Calu3 (cell line): ENCODE measurements around the gene PEX5L. TPM values are rescaled to one million over a fixed set of nuclear protein-coding genes. Genes with fewer than 3 reads are reported as not detected.

Source experiments
- BruUV-seq: library from RNA; stranded (reverse); fragments of 400-500 nt; replicated peaks from 2 replicates; lab custom pipeline; 2021; lab: Mats Ljungman, UMichigan
- CTCF ChIA-PET: fragments of 300-600 bp; sonication (Branson Sonifier 250); formaldehyde crosslinking; loops from one replicate; lab custom pipeline; 2022; ENCODE audit warnings: antibody characterized with exemption; lab: Charles Lee
- DNase-seq: peaks from one replicate; pipeline ENCODE4 v3.0.0; 2022
- H3K27ac Mint-ChIP-seq: one replicate; pipeline ENCODE4 v1.8.0; 2022; ENCODE audit warnings: mixed read lengths; ENCODE audit not compliant: unreplicated experiment
- H3K27me3 Mint-ChIP-seq: one replicate; pipeline ENCODE4 v1.8.0; 2022; ENCODE audit warnings: mixed read lengths; ENCODE audit not compliant: unreplicated experiment
- H3K36me3 Mint-ChIP-seq: one replicate; pipeline ENCODE4 v1.8.0; 2022; ENCODE audit warnings: mild to moderate bottlenecking, moderate library complexity, mixed read lengths; ENCODE audit not compliant: insufficient read depth, unreplicated experiment
- H3K4me1 Mint-ChIP-seq: one replicate; pipeline ENCODE4 v1.8.0; 2022; ENCODE audit warnings: mild to moderate bottlenecking, low read depth, mixed read lengths; ENCODE audit not compliant: unreplicated experiment
- H3K4me3 Mint-ChIP-seq: one replicate; pipeline ENCODE4 v1.8.0; 2022; ENCODE audit warnings: mild to moderate bottlenecking, low read depth, moderate library complexity, mixed read lengths; ENCODE audit not compliant: unreplicated experiment
- H3K9me3 Mint-ChIP-seq: one replicate; pipeline ENCODE4 v1.8.0; 2022; ENCODE audit warnings: low read depth, mixed read lengths; ENCODE audit not compliant: unreplicated experiment
- CTCF ChIP-seq: fragments of 200-600 bp; IDR thresholded peaks from one replicate; pipeline ENCODE4 v1.8.0; 2022; ENCODE audit warnings: antibody characterized with exemption; ENCODE audit not compliant: unreplicated experiment
- intact Hi-C: fragments of 100-400 bp; cut with micrococcal nuclease; formaldehyde crosslinking; loops from one replicate; pipeline ENCODE4 v1.10.0; 2022; ENCODE audit not compliant: unreplicated experiment
- total RNA-seq: library from RNA; stranded (reverse); gene quantifications from 2 replicates; pipeline ENCODE4 v1.2.3, GENCODE V29; 2022

Gene PEX5L
- total RNA-seq, 1 experiment from 2014 or later, result not detected

GRCh38 chr3:179958143-179958542 lies 78.6 kb downstream of the PEX5L start:
- H3K36me3 Mint-ChIP-seq, result no peaks in the 10 kb centered on the region
- BruUV-seq, result no TSS peak
- TF ChIP-seq CTCF, result no peak
- CTCF ChIA-PET, result interaction anchor here (0.9 kb wide), 1 partner anchor 11 kb away, joined by 3 read pairs; no protein-coding TSS in a partner anchor
- peaks cover 16% of the 10 kb centered on the region for H3K4me1 Mint-ChIP-seq
- no peaks in the 10 kb centered on the region for H3K9me3 Mint-ChIP-seq
- no peak overlapping the region for H3K27ac Mint-ChIP-seq
- no peak for DNase-seq
- no peak overlapping the region for H3K4me3 Mint-ChIP-seq
- intact Hi-C loops, result no loop called here
- H3K27me3 Mint-ChIP-seq, result no peaks in the 10 kb centered on the region

GRCh38 chr3:179957264-179957845 lies 79.4 kb downstream of the PEX5L start:
- no peaks in the 10 kb centered on the region for H3K36me3 Mint-ChIP-seq
- H3K4me3 Mint-ChIP-seq, result no peak overlapping the region
- CTCF ChIA-PET, result interaction anchor here (0.7 to 0.9 kb wide), 2 partner anchors 10 to 1531 kb away, joined by 3 read pairs; no protein-coding TSS in a partner anchor
- no peak for DNase-seq
- TF ChIP-seq CTCF, result no peak
- no peaks in the 10 kb centered on the region for H3K27me3 Mint-ChIP-seq
- intact Hi-C loops, result no loop called here
- H3K27ac Mint-ChIP-seq, result no peak overlapping the region
- no peaks in the 10 kb centered on the region for H3K9me3 Mint-ChIP-seq
- BruUV-seq, result no TSS peak
- peaks cover 10% of the 10 kb centered on the region for H3K4me1 Mint-ChIP-seq

GRCh38 chr3:179956416-179956830 lies 80.3 kb downstream of the PEX5L start:
- intact Hi-C loops, result no loop called here
- H3K4me1 Mint-ChIP-seq, result peaks cover 8% of the 10 kb centered on the region
- no peak for TF ChIP-seq CTCF

GRCh38 chr3:179955809-179956208 lies 80.9 kb downstream of the PEX5L start:
- no TSS peak for BruUV-seq
- CTCF ChIA-PET, result no interaction called here
- Mint-ChIP-seq H3K4me1 (peaks cover 1% of the 10 kb centered on the region), H3K27me3 (no peaks in the 10 kb centered on the region), H3K4me3 (no peak overlapping the region), H3K27ac (no peak overlapping the region), H3K9me3 (no peaks in the 10 kb centered on the region), H3K36me3 (no peaks in the 10 kb centered on the region)
- intact Hi-C loops, result no loop called here
- no peak for TF ChIP-seq CTCF
- DNase-seq, result no peak

More at GRCh38 chr3:179956416-179956830, 80.3 kb downstream of the PEX5L start:
- DNase-seq, result no peak
- H3K9me3 Mint-ChIP-seq, result no peaks in the 10 kb centered on the region
- no peaks in the 10 kb centered on the region for H3K27me3 Mint-ChIP-seq
- no TSS peak for BruUV-seq
- H3K27ac Mint-ChIP-seq, result no peak overlapping the region
- CTCF ChIA-PET, result no interaction called here
- H3K4me3 Mint-ChIP-seq, result no peak overlapping the region
- H3K36me3 Mint-ChIP-seq, result no peaks in the 10 kb centered on the region
